Mesodermal cell (in vitro differentiated cells): ENCODE measurements around the gene GALNT15.

Experiments
- H3K27ac ChIP-seq: 2 replicates; pipeline ENCODE4 v1.7.0; 2013; ENCODE audit warnings: mild to moderate bottlenecking, low read depth, low read length, moderate library complexity; ENCODE audit not compliant: severe bottlenecking
- H3K36me3 ChIP-seq: 2 replicates; pipeline ENCODE4 v1.7.1; 2013; ENCODE audit warnings: mild to moderate bottlenecking, low read length, moderate library complexity; ENCODE audit not compliant: control insufficient read depth, insufficient read depth
- H3K4me1 ChIP-seq: one replicate; pipeline ENCODE4 v1.7.1; 2013; ENCODE audit warnings: mild to moderate bottlenecking, low read length; ENCODE audit not compliant: insufficient read depth, control insufficient read depth, poor library complexity, severe bottlenecking
- H3K4me3 ChIP-seq: 2 replicates; pipeline ENCODE4 v1.7.0; 2013; ENCODE audit warnings: low read length, control low read depth, mild to moderate bottlenecking; ENCODE audit not compliant: insufficient read depth, poor library complexity, severe bottlenecking; ENCODE audit errors: extremely low read depth
- H3K9me3 ChIP-seq: 2 replicates; pipeline ENCODE4 v1.7.1; 2013; ENCODE audit warnings: mild to moderate bottlenecking, low read length, moderate library complexity; ENCODE audit not compliant: control insufficient read depth
- WGBS, 2 experiments: methylation state at CpG; one replicate each; pipeline ENCODE4 v1.1.5; 2013; ENCODE audit warnings: missing lambda C conversion rate in 2 of 2; ENCODE audit not compliant: insufficient coverage in 2 of 2; 5-methylcytosine and 5-hydroxymethylcytosine counted together

The GALNT15 gene

DNA sequence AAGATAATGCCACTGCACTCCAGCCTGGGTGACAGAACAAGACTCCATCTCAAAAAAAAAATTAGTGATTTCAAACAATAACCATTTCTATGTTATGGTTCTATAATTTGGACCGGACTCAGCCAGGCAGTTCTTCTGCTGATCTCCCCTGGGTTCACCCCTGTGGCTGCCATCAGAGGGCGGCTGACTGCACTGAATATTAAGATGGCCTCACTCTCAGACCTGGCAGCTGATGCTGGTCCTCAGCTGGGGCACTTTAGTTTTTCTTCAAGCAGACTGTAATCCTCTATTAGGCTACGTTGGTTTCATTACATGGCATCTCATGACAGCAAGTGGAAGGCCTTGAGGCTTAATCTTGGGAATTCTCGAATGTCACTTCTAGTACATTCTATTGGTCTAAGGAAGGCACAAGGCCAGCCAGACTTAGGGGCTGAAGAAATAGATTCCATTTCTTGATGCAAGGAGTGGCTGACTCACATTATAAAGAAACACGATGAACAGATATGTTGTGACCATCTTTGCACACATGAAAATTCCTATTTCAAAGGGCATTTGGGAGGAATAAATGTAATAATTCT lies 12.8 kb downstream of the GALNT15 start:
- H3K36me3 ChIP-seq, result no peaks in the 10 kb centered on the region
- H3K27ac ChIP-seq, result no peak overlapping the region
- no peaks in the 10 kb centered on the region for H3K9me3 ChIP-seq
- 74 to 92% methylated on average over 2 to 4 of the region's 5 CpGs for WGBS, 2 experiments
- H3K4me3 ChIP-seq, result no peak overlapping the region
- H3K4me1 ChIP-seq, result peaks cover 14% of the 10 kb centered on the region

DNA sequence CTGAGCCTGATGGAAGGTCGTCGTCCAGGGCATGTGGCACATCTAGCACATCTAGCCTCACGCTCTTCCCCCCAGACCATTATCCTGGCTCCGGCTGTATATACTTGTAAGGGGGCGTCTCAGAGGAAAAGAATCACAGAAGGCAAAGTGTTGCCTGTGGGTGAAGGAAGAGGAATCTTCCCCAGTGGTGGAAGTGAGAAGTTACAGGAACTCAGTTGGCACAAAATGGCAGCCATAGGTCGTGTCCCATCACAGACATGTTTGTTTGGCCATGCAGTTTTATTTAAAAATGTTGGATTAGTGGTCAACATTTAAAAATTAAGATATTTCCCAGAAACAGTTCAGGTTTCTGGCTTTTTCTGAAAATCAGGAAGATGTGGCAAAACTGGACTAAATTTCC lies 13.6 kb downstream of the GALNT15 start:
- H3K4me1 ChIP-seq, result peaks cover 10% of the 10 kb centered on the region
- H3K4me3 ChIP-seq, result no peak overlapping the region
- no peaks in the 10 kb centered on the region for H3K9me3 ChIP-seq
- 60 to 100% methylated on average over 1 of the region's 6 CpGs for WGBS, 2 experiments
- H3K27ac ChIP-seq, result no peak overlapping the region
- H3K36me3 ChIP-seq, result no peaks in the 10 kb centered on the region

DNA sequence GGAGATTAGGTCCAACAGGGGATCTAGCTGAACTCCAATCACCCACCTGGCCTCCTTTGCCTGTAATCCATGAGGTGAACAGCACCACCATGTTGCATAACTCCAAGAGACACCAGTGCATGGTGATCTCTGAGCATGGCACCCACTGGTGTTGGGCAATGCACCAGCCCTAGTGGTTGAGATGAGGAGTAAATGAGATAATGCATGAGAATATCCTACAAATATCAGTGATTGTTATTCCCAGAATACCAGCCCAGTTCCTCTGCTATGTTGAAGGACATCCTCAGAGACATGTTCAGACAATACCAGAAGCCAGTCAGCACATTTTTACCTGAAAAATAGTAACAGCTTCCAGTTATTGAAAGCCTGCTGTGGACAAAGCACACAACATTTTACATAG lies 14.7 kb downstream of the GALNT15 start:
- Histone ChIP-seq H3K27ac (no peak overlapping the region), H3K36me3 (no peaks in the 10 kb centered on the region), H3K4me1 (no peaks in the 10 kb centered on the region), H3K9me3 (no peaks in the 10 kb centered on the region), H3K4me3 (no peak overlapping the region)

DNA sequence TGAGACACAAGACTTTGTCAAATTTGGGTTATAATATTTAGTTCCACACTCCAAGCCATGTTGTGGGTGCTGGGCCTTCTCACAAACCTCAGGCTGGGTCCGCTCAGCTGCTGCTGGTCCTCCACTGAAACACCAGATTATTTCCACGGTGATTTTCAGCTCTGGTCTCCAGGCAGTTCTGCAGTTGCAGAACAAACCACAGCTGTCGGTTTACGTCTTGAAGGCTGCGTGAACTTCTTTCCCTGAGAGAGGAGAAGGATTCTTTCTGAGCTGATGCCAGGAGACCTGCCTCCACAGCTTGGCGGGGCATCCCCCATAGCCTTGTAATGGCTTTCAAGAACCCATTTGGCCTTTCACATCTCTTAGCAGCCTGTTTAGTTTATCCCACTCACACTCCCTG lies 16.2 kb downstream of the GALNT15 start:
- H3K27ac ChIP-seq, result no peak overlapping the region
- no peaks in the 10 kb centered on the region for H3K36me3 ChIP-seq
- H3K4me3 ChIP-seq, result no peak overlapping the region
- 91 to 94% methylated on average over 5 of the region's 6 CpGs for WGBS, 2 experiments
- H3K4me1 ChIP-seq, result no peaks in the 10 kb centered on the region
- no peaks in the 10 kb centered on the region for H3K9me3 ChIP-seq

DNA sequence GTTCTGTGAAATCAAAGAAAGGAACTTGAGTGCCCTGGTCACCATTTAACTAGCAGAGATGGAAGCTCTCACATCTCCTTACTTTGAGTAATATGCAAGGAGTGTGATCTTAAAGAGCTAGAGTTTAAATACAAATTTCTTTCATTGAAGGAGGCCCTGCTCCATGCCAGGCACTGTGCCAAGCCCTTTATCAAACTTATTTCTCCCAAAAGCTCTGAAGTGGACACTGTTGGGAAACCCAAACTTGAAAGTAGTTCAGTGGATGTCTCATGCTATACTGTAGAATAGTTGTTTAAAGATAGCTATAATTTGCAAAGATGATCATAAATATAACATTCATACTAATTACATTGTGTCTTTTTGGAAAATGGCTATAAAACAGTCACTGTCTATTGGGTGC lies 17.1 kb downstream of the GALNT15 start:
- H3K36me3 ChIP-seq, result no peaks in the 10 kb centered on the region
- H3K4me3 ChIP-seq, result no peak overlapping the region
- H3K27ac ChIP-seq, result no peak overlapping the region
- H3K9me3 ChIP-seq, result no peaks in the 10 kb centered on the region
- no peaks in the 10 kb centered on the region for H3K4me1 ChIP-seq

DNA sequence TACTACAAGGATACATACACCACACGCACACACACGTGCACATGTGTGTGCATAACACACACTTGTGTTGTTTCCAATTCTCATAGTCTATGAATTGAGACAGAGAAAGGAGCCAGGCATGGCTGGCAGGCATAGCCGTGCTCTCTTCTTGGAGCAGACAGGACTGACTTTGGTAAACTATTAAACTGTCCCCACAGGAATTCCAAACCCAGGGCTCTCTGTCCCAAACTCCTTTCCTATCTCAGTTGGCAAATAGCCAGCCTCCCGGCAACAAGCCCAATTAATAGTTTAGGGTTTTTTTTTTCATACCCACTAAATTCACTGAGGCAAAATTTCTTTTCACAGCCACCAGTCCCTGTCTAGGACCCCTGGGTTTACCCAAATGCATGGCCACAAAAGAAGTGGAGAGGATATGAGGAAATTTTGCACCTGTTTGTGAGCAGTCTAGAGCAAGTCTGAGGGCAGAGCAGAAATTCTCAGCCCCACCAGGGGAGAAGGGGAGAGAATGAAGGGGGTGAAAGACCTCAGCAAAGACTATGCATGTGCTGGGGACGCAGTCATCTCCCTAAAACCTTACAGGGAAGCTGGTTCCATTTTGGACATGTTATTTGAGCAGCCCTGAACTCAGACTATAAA lies 17.8 kb downstream of the GALNT15 start:
- Histone ChIP-seq H3K27ac (no peak overlapping the region), H3K36me3 (no peaks in the 10 kb centered on the region), H3K4me1 (no peaks in the 10 kb centered on the region), H3K9me3 (no peaks in the 10 kb centered on the region), H3K4me3 (no peak overlapping the region)
- 90 to 100% methylated on average over 1 to 2 of the region's 5 CpGs for WGBS, 2 experiments

DNA sequence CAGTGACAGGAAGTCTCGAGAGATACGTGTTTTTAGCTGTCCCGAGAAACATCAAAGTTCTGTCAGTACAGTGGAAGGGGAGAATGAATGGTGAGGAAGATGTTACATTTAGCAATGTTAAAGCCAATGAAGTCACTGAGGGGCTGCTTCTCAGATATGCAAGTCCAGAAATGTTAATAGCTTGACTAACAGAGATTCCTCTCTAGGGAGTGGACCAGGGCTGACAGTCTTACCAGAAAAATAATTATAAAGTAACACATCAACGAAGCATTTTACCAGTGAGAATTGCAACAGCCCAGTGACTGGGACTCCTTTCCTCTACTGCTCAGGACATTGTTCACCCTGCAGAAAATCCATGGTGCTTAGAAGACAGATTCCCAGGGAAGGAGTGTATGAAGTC lies 23.9 kb downstream of the GALNT15 start:
- H3K36me3 ChIP-seq, result no peaks in the 10 kb centered on the region
- no CpG with 5 or more reads among the region's 4 CpGs for WGBS, 2 experiments
- H3K4me3 ChIP-seq, result no peak overlapping the region

DNA sequence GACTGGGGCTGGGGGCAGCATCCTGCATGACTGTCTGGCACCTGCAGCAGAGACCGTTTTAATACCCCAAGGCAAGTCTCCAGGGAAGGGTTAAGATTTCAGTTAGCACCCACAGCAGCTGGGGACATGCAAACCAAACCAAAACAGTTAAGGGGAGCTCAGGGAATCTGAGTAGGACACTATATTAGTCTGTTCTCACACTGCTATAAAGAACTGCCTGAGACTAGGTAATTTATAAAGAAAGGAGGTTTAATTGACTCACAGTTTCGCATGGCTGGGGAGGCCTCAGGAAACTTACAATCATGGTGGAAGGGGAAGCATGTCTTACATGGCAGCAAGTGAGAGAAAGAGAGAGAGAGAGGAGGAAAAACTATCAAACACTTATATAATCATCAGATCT lies 25.3 kb downstream of the GALNT15 start:
- Histone ChIP-seq H3K4me1 (no peaks in the 10 kb centered on the region), H3K9me3 (no peaks in the 10 kb centered on the region), H3K4me3 (no peak overlapping the region), H3K36me3 (no peaks in the 10 kb centered on the region), H3K27ac (no peak overlapping the region)
- 88 to 92% methylated on average over 2 of the region's 2 CpGs for WGBS, 2 experiments

More for the DNA sequence above, 23.9 kb downstream of the GALNT15 start:
- Histone ChIP-seq H3K27ac (no peak overlapping the region), H3K4me1 (no peaks in the 10 kb centered on the region), H3K9me3 (no peaks in the 10 kb centered on the region)

DNA sequence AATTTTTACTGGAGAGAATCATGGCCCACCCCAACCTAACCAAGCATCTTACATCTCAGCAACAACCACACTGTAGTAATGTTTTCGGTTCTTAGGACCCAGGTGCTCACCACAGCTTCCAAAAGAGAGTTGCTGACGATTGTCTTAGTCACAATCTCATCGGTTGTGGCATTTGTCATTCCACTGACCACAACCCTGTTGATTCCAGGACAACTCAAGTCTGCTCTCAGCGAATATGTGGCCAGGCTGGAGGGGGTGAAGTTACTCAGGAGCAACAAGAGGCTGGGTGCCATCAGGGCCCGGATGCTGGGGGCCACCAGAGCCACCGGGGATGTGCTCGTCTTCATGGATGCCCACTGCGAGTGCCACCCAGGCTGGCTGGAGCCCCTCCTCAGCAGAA lies 25.9 kb downstream of the GALNT15 start:
- Histone ChIP-seq H3K4me3 (no peak overlapping the region), H3K9me3 (no peaks in the 10 kb centered on the region), H3K36me3 (no peaks in the 10 kb centered on the region), H3K4me1 (no peaks in the 10 kb centered on the region), H3K27ac (no peak overlapping the region)
- WGBS, 2 experiments, result 85 to 94% methylated on average over 6 to 8 of the region's 8 CpGs

DNA sequence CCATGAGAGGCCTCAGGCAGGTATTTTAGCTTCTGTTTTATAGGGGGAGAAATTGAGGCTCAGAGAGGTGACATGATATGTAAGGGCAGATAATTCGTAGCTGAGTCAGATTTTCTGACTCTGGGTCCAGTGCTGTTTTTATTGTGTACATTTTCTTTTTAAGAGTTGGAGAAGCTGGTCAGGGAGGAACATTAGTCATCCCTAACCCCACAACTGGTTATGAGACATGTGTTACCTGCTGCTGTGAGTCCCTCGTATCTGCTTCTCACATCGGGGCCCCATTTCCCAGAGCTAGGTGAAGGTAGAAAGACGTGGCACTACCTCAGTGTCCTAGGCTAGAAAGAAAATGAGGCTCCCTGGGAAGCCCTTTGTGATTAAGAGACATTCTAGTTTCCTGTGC lies 28.6 kb downstream of the GALNT15 start:
- H3K9me3 ChIP-seq, result no peaks in the 10 kb centered on the region
- 72 to 90% methylated on average over 2 to 3 of the region's 4 CpGs for WGBS, 2 experiments
- no peaks in the 10 kb centered on the region for H3K36me3 ChIP-seq
- H3K27ac ChIP-seq, result no peak overlapping the region
- H3K4me1 ChIP-seq, result no peaks in the 10 kb centered on the region
- no peak overlapping the region for H3K4me3 ChIP-seq

DNA sequence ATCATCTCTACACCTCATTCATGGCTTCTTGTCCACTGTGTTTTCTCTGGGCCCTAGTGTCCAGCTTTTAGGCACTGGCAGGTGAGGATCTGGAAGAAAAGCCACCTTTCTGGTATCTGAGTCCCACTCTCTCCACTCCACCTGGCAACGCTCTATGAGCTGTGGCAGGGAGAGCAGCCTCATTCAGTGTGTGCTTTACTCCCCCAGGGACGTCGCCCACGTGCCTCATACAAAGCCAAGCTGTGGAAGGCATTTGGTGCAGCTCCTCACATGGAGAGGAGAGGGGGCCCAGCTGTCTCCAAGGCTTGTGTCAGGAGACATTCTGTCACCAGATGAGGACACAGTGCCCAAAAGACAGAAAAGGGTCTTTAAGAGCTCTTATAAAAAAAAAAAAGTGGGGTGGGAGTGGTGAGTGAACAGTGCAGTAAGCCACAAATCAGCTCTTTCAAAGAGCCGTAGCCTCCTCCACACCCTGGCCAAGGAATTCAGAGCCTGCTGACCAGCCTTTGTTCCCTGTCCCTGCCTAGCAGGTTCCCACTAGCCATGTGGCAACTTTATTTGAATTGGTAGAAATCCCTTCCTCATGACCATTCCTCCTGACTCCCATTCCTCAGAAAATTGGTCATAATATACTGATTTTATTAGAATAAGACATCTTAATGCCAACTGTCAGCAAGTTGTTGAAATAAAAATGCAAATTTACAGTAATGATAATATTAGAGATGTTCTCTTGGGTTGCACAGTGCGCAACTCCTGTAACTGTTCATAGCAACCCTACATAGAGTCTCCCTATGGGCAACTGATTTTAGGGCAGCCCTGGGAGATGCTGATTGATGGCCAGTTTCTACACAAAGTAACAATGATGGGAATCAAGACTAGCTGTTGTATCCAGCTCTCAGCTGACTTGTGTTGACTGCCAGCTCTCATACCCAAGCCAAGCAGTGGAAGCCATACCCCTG lies 29.5 kb downstream of the GALNT15 start:
- WGBS, 2 experiments, result 90 to 100% methylated on average over 2 to 3 of the region's 6 CpGs

More for the DNA sequence above, 29.5 kb downstream of the GALNT15 start:
- no peak overlapping the region for H3K27ac ChIP-seq
- H3K4me3 ChIP-seq, result no peak overlapping the region
- no peaks in the 10 kb centered on the region for H3K36me3 ChIP-seq
- H3K9me3 ChIP-seq, result no peaks in the 10 kb centered on the region
- no peaks in the 10 kb centered on the region for H3K4me1 ChIP-seq
